T-helper 22 cell (primary cell): Measurements from ENCODE around the gene SSR4.

Experiments
- DNase-seq: peaks from one replicate; pipeline ENCODE4 v3.0.0-alpha.2; 2020; ENCODE audit warnings: low read depth

The SSR4 gene

GRCh38 chrX:153830640-153831428 lies 36.4 kb downstream of the SSR4 start:
- no peak for DNase-seq

GRCh38 chrX:153831429-153832150 lies 37.1 kb downstream of the SSR4 start:
- DNase-seq: no peak

- DNase-seq: no peak
These were observed 38.3 kb downstream of the SSR4 start for GRCh38 chrX:153832728-153833127.

DNA sequence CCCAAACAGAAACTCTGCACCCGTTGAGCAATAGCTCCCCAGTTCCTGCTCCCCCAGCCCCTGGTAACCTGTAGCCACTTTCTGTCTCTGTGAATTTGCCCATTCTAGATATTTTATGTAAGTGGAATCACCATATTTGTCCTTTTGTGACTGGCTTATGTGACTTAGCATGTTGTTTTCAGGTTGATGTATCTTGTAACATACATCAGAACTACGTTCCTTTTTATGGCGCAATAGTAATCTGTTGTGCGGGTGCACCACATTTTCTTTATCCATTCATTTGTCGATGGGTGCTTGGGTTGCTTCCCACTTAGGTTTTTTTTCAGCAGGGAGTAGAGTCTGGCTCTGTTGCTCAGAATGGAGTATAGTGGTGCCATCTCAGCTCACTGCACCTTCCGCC lies 42.5 kb downstream of the SSR4 start:
- no peak for DNase-seq

- DNase-seq: no peak
These were observed 50.1 kb downstream of the SSR4 start for GRCh38 chrX:153844509-153845082.

DNA sequence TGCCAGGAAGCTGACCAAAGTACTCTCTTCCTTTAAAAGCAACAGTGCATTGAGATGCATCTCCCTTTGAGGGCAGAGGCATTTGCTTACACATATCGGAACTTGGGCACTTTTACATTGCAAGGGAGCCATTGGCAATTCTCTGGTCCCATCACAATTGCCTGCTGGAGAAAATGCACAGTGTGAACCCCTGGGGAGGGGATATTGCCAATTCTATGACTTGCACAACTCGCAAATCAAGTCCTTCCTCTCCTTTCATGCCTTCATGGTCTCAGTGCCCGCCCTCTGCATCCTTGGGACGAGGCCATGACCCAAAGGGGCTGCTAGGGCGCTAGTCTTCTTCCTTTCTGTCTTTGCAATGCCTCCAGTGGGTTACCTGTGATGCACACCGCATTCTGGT lies 50.7 kb downstream of the SSR4 start:
- DNase-seq: no peak

GRCh38 chrX:153845842-153846241 lies 51.4 kb downstream of the SSR4 start:
- no peak for DNase-seq
